GM12865 (cell line): ENCODE results near the gene KLF15.

Experiments
- DNase-seq: peaks from one replicate; pipeline ENCODE4 v3.0.0; 2010; ENCODE audit warnings: low read depth
- H3K4me3 ChIP-seq: 2 replicates; pipeline ENCODE4 v1.5.1; 2011; ENCODE audit warnings: mild to moderate bottlenecking, low read depth, low read length, control low read depth
- TF ChIP-seq, protein P1 (sequence below): IDR thresholded peaks from 2 replicates; pipeline ENCODE4 v1.5.1; 2011; ENCODE audit warnings: low read length, control low read depth, low read depth, inconsistent platforms; ENCODE audit not compliant: insufficient read depth; ENCODE audit errors: missing control alignments

KLF15 gene

DNA sequence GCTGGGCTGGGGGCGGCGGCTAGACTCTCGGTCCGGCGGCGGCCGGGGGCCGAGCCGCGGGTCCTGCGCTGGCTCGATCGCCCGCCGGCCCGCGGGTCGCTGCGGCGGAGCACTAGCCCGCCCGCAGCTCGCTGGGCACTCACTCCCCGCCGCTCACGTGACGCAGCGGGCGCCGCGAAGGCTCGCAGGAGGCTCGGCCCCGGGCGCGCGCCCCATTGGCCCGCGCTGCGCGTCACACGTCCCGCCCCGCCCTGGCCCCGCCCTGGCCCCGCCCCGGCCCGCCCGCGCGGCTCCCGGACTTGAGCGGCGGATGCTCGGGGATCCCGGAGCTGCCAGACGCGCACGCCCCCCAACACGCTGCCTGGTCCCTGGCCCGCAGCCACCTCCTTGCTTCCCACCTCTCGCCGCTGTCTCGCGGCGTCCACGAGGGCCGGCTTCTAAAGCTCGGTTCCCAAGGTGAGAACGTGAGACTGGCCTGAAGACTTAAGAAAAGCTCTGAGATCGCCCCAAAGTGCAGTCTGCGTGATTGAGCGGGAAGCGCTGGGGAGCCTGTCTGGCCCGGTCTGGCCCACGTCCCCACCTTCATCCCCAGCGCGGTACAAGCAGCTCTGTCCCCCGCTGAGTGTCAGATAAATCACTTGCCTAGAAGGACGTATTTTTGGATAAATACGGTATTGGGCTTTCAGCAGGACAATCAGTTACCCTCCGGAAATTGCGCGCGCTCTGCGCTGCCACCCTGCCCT, at the start of gene KLF15:
Gene KLF15, minus strand, starts transcription at position 114 of the 743 bp plus-strand sequence. CDS start 4,486 bp downstream, outside the sequence.
- peak; percentile 79 for DNase-seq
- peak within 1 kb of the TSS; percentile 46 for H3K4me3 ChIP-seq

DNA sequence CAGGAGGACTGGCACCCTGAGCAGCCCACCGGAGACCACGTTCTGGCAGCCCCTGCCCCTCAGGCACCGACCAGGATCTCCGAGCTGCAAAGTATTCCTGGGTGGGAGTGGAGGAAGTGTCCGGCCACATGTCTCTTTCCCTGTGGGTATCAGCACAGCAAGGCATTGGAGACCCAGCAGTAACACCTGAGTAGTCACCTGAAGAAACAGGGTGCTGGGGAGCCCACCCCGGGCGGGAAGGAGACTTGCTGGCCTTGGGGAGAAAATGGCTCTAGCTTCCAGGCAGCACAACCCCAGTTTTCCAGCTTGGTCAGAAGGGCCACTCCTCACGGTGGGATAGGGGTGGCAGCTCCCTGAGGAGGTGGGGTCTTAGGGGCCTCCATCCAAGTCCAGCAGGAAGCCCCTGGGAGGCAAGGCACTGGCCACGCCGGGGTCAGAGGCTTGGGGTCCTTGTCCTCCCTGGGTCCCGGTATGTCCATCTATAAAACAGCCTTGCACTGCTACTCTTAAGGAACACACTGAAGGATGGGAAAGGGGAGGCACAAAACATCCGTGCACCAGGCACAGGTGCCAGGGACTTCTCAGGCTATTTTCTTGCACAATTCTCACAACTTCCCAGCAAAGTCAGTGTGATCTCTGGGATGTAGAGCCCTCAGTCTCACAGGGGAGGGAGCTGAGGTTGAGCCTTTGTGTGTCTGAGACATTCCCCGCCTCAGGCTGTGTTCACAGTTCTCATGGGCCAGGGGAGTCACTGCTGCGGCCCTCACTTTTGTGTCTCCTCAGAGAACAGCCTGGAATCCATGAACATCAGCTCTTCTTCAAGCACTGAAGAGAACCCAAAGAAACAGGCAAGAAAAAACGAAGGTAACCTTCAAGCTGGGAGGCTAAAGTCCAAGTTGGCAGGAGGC, 49.4 kb upstream of the KLF15 start:
- no peak for DNase-seq
- TF ChIP-seq, protein P1, sequence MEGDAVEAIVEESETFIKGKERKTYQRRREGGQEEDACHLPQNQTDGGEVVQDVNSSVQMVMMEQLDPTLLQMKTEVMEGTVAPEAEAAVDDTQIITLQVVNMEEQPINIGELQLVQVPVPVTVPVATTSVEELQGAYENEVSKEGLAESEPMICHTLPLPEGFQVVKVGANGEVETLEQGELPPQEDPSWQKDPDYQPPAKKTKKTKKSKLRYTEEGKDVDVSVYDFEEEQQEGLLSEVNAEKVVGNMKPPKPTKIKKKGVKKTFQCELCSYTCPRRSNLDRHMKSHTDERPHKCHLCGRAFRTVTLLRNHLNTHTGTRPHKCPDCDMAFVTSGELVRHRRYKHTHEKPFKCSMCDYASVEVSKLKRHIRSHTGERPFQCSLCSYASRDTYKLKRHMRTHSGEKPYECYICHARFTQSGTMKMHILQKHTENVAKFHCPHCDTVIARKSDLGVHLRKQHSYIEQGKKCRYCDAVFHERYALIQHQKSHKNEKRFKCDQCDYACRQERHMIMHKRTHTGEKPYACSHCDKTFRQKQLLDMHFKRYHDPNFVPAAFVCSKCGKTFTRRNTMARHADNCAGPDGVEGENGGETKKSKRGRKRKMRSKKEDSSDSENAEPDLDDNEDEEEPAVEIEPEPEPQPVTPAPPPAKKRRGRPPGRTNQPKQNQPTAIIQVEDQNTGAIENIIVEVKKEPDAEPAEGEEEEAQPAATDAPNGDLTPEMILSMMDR, result no peak
- no peak overlapping the region for H3K4me3 ChIP-seq

More for the DNA sequence above, at the start of gene KLF15:
- TF ChIP-seq, protein P1, result no peak

DNA sequence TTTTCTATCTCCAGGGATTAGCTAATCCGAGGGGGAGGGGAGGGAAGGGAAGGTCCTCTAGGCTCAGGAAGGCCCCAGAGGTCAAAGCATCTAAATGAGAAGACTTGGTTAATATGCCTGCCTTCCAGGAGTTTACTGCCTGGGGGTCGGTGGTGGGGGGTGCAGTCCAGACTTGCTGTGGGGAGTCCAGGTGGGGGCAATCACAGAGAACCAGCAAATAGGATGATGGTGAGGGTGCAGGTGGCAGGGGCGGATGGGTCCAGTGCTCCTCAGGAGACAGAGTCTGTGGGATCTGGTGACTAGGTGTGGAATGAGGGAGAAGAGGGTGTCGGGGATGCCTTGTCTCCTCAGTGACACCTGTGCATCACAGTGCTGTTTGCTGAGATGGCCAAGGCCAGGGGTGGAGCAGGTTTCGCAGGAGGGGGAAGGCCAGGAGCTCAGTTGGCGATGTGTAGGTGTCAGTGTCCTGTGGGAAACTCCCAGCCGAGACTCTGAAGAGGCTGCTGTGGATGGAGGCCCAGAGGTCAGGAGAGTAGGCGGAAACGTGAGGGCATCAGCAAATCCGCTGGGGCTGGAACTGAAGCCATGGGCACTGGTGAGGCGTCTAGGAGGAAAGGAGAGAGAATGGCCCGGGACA, 45.6 kb upstream of the KLF15 start:
- DNase-seq, result no peak
- H3K4me3 ChIP-seq, result no peak overlapping the region
- TF ChIP-seq, protein P1, result no peak

DNA sequence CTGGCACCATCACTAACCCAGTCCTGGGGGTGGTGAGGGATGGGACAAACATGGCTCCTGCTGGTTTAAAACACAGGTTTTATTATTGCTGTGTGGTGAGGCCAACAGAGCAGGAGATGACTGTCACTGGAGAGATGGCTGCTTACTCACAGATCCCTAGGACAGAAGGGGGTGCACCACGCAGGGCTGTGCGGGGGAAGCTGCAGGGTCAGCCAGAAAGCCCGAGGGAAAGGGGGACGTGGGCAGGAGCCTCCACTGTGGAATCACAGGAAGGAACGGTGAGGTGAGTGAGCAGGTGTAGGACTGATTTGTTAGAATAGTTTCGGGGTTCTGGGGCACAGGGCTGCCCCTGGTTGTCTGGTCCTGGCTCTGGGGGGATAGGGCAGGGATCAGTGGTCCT, 45.0 kb upstream of the KLF15 start:
- TF ChIP-seq, protein P1, result no peak
- H3K4me3 ChIP-seq, result no peak overlapping the region

DNA sequence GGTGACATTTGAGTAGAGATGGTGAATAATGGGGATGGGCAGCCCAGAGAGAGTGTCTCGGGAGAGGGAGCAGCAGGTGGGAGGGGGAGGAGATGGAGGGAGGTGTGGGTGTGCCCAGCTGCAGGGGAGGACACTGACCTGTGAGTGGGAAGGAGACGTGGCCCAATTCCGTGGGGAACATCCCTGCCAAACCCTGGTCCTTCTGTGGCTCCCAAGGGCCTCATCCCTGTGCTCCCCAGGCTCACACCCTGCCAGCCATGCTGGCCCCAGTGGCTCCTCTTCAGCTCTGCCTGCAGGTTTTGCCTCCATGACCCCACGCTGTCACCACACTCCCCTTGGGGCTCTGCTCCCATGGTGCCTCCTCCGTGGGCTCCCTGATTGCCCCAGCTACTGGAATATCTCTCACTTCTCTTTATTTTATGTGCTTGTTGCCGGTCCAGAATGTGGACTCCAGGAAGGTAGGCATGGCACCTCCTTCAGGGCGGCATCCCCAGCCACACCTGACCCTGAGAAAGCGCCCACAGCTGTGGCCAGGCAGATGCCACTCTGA, 44.5 kb upstream of the KLF15 start:
- H3K4me3 ChIP-seq, result no peak overlapping the region
- TF ChIP-seq, protein P1, result no peak
- DNase-seq, result no peak

More for the DNA sequence above, 45.0 kb upstream of the KLF15 start:
- DNase-seq, result no peak

DNA sequence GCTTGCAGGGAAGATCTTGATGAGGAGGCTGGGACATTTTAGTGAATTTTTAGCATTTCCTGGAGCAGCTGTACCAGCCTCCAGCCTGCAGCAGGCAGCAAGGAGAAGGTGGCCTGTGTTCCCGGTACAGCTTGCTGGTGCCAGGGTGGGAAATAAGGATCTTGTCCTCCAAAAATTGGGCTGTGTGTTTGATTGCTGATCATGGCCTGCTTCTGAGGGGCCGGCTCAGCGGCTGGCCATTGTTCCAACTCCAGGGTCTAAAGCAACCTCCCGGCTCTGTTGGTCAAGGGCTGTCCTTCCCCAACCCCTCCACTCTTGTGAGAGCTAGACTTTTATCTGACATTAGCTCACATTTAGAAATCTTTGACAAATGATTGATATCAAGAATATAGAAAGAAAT, 42.5 kb upstream of the KLF15 start:
- DNase-seq, result no peak
- TF ChIP-seq, protein P1, result no peak
- no peak overlapping the region for H3K4me3 ChIP-seq
